HCT116 (cell line): ENCODE measurements around the gene CCDC191. TPM values are rescaled to one million over a fixed set of nuclear protein-coding genes. Genes with fewer than 3 reads are reported as not detected.

Source experiments
- ATAC-seq: fragments of 200-7000 bp; cut with Tn5 transposase; 2 replicates; pipeline ENCODE4 v1.9.1; 2020; ENCODE audit warnings: mild to moderate bottlenecking, moderate library complexity
- BruUV-seq: library from RNA; stranded (reverse); fragments of 400-500 nt; replicated peaks from 2 replicates; lab custom pipeline; 2021; lab: Mats Ljungman, UMichigan
- CTCF ChIA-PET: fragments of 300-600 bp; sonication (Branson Sonifier 250); formaldehyde crosslinking; loops from one replicate; lab custom pipeline; 2021; ENCODE audit warnings: antibody characterized with exemption; lab: Charles Lee
- POLR2A ChIA-PET: fragments of 300-600, 350-600 bp; sonication (Branson Sonifier 250); formaldehyde crosslinking; loops from one replicate; lab custom pipeline; 2021; ENCODE audit warnings: antibody characterized with exemption; lab: Charles Lee
- RAD21 ChIA-PET, 2 experiments: fragments of 300-600 bp; sonication (Branson Sonifier 250); formaldehyde crosslinking; loops; one replicate each; lab custom pipeline; 2023; ENCODE audit warnings: low total read pairs in 2 of 2; ENCODE audit not compliant: uncharacterized antibody in 2 of 2, unreplicated experiment in 2 of 2, low non-redundant PET in 1 of 2; lab: Charles Lee
- DNase-seq: peaks from one replicate; pipeline ENCODE4 v3.0.0-alpha.2; 2010; ENCODE audit warnings: low read depth, low spot score
- H2AFZ ChIP-seq: fragments of 200-600 bp; shearing (Covaris generic), sonication (generic); 2 replicates; pipeline ENCODE4 v1.6.1; 2017; ENCODE audit warnings: low read depth, mixed run types, mixed read lengths, antibody characterized with exemption, low read length; ENCODE audit not compliant: poor library complexity, severe bottlenecking
- H3K27ac ChIP-seq: 2 replicates; pipeline ENCODE4 v1.5.1; 2012; ENCODE audit warnings: low read depth, low read length
- H3K27me3 ChIP-seq: fragments of 200-600 bp; sonication (generic); 2 replicates; pipeline ENCODE4 v1.6.1; 2016; ENCODE audit warnings: mixed run types, low read length, mixed read lengths; ENCODE audit not compliant: insufficient read depth
- H3K36me3 ChIP-seq, 2 experiments: fragments of 200-500 bp in 1 of 2; fragments of 200-600 bp in 1 of 2; sonication (Bioruptor generic) in 1 of 2; sonication (generic) in 1 of 2; 2 replicates each; pipeline versions ENCODE4 v1.5.1 to v1.6.1; 2014 to 2016; ENCODE audit warnings: low read length in 2 of 2, inconsistent platforms in 1 of 2, mixed read lengths in 1 of 2, mixed run types in 1 of 2; ENCODE audit not compliant: insufficient read depth in 2 of 2, control insufficient read depth in 1 of 2
- H3K4me1 ChIP-seq, 2 experiments: fragments of 200-600 bp in 1 of 2; sonication (generic) in 1 of 2; 2 replicates each; pipeline versions ENCODE4 v1.5.1 to v1.6.1; 2012 to 2017; ENCODE audit warnings: low read length in 2 of 2, inconsistent platforms in 1 of 2, mild to moderate bottlenecking in 1 of 2, mixed read lengths in 1 of 2, mixed run types in 1 of 2, moderate library complexity in 1 of 2; ENCODE audit not compliant: insufficient read depth in 2 of 2, control insufficient read depth in 1 of 2
- H3K4me2 ChIP-seq: fragments of 200-600 bp; sonication (generic); 2 replicates; pipeline ENCODE4 v1.6.1; 2017; ENCODE audit warnings: mixed run types, low read length, mixed read lengths
- H3K4me3 ChIP-seq, 2 experiments: fragments of 200-600 bp in 1 of 2; sonication (generic) in 1 of 2; replicated peaks in 1 of 2; 2 replicates each; pipeline ENCODE4 v1.5.1; 2011 to 2016; ENCODE audit warnings: low read length in 2 of 2, control low read depth in 1 of 2, low read depth in 1 of 2, mild to moderate bottlenecking in 1 of 2, mixed read lengths in 1 of 2, mixed run types in 1 of 2
- H3K79me2 ChIP-seq: fragments of 200-600 bp; sonication (generic); 2 replicates; pipeline ENCODE4 v1.6.1; 2017; ENCODE audit warnings: mild to moderate bottlenecking, mixed run types, low read length, moderate library complexity, mixed read lengths; ENCODE audit not compliant: insufficient read depth
- H3K9ac ChIP-seq: fragments of 200-600 bp; sonication (generic); 2 replicates; pipeline ENCODE4 v1.6.1; 2016; ENCODE audit warnings: low read length, mixed read lengths
- H3K9me2 ChIP-seq: fragments of 200-600 bp; sonication (generic), shearing (Covaris generic); 2 replicates; pipeline ENCODE4 v1.6.1; 2017; ENCODE audit warnings: mixed run types, mild to moderate bottlenecking, moderate library complexity; ENCODE audit not compliant: insufficient read depth
- H3K9me3 ChIP-seq, 2 experiments: fragments of 200-500 bp in 1 of 2; fragments of 200-600 bp in 1 of 2; sonication (Bioruptor generic) in 1 of 2; sonication (generic) in 1 of 2; 2 replicates each; pipeline ENCODE4 v1.6.1; 2014 to 2017; ENCODE audit warnings: low read length in 2 of 2, mixed read lengths in 2 of 2, inconsistent platforms in 1 of 2, low read depth in 1 of 2, mild to moderate bottlenecking in 1 of 2, mixed run types in 1 of 2, moderate library complexity in 1 of 2; ENCODE audit not compliant: control insufficient read depth in 1 of 2, insufficient read depth in 1 of 2
- H4K20me1 ChIP-seq: fragments of 200-600 bp; sonication (generic), shearing (Covaris generic); 2 replicates; pipeline ENCODE4 v1.6.1; 2017; ENCODE audit warnings: mixed run types, mild to moderate bottlenecking, moderate library complexity; ENCODE audit not compliant: insufficient read depth
- CBX3 ChIP-seq: IDR thresholded peaks from 2 replicates; pipeline ENCODE4 v1.6.1; 2012; ENCODE audit warnings: low read depth
- CEBPB ChIP-seq: IDR thresholded peaks from 2 replicates; pipeline ENCODE4 v1.6.1; 2012; ENCODE audit warnings: low read depth
- ELF1 ChIP-seq: IDR thresholded peaks from 2 replicates; pipeline ENCODE4 v1.6.1; 2012; ENCODE audit warnings: low read depth, borderline replicate concordance
- EZH2 ChIP-seq: fragments of 200-600 bp; sonication (generic); IDR thresholded peaks from 2 replicates; pipeline ENCODE4 v1.6.1; 2017; ENCODE audit warnings: antibody characterized with exemption, mixed run types
- EZH2phosphoT487 ChIP-seq: fragments of 200-600 bp; IDR thresholded peaks from 2 replicates; pipeline ENCODE4 v1.6.1; 2018; ENCODE audit warnings: antibody characterized with exemption, borderline replicate concordance
- FOSL1 ChIP-seq: IDR thresholded peaks from 2 replicates; pipeline ENCODE4 v1.6.1; 2012; ENCODE audit warnings: low read depth
- JUND ChIP-seq: IDR thresholded peaks from 2 replicates; pipeline ENCODE4 v1.6.1; 2012
- POLR2A ChIP-seq: IDR thresholded peaks from 2 replicates; pipeline ENCODE4 v1.7.0; 2011; ENCODE audit warnings: borderline replicate concordance; ENCODE audit not compliant: insufficient read depth, insufficient read length; ENCODE audit errors: extremely low read depth
- POLR2AphosphoS5 ChIP-seq: IDR thresholded peaks from 2 replicates; pipeline ENCODE4 v1.6.1; 2011; ENCODE audit warnings: mild to moderate bottlenecking, low read depth, low read length, moderate library complexity
- RAD21 ChIP-seq: IDR thresholded peaks from 2 replicates; pipeline ENCODE4 v1.6.1; 2012; ENCODE audit warnings: low read depth, mild to moderate bottlenecking
- SIN3A ChIP-seq: IDR thresholded peaks from 2 replicates; pipeline ENCODE4 v1.6.1; 2012; ENCODE audit warnings: low read depth
- SP1 ChIP-seq: IDR thresholded peaks from 2 replicates; pipeline ENCODE4 v1.6.1; 2012; ENCODE audit warnings: low read depth
- TCF7L2 ChIP-seq: IDR thresholded peaks from 2 replicates; pipeline ENCODE4 v1.7.0; 2011; ENCODE audit warnings: borderline replicate concordance, inconsistent platforms; ENCODE audit not compliant: insufficient read depth, insufficient read length; ENCODE audit errors: extremely low read depth
- YY1 ChIP-seq: IDR thresholded peaks from 2 replicates; pipeline ENCODE4 v1.6.1; 2011; ENCODE audit warnings: low read length, low read depth, moderate library complexity, mild to moderate bottlenecking; ENCODE audit not compliant: insufficient replicate concordance; ENCODE audit errors: extremely low read depth
- ZFX ChIP-seq: fragments of 450-650 bp; IDR thresholded peaks from 2 replicates; pipeline ENCODE4 v1.6.1; 2017
- ZNF274 ChIP-seq: fragments of 200-500 bp; sonication (Bioruptor generic); IDR thresholded peaks from 2 replicates; pipeline ENCODE4 v1.6.1; 2014; ENCODE audit warnings: mild to moderate bottlenecking, low read depth, low read length, inconsistent platforms
- intact Hi-C: fragments of 100-400 bp; cut with micrococcal nuclease; formaldehyde crosslinking; loops from 2 replicates; pipeline ENCODE4 v1.10.0; 2022
- total RNA-seq: library from RNA; stranded (reverse); gene quantifications from one replicate; pipeline ENCODE4 v1.2.1, GENCODE V29; 2021; ENCODE audit not compliant: unreplicated experiment
- TF ChIP-seq, protein P1 (sequence below): IDR thresholded peaks from 2 replicates; pipeline ENCODE4 v1.6.1; 2012
- TF ChIP-seq, protein P2 (sequence below): IDR thresholded peaks from 2 replicates; pipeline ENCODE4 v1.6.1; 2012
- TF ChIP-seq, protein P3 (sequence below), 3 experiments: fragments of 200-600 bp in 1 of 3; sonication (generic) in 1 of 3; IDR thresholded peaks in 2 of 3; conservative IDR thresholded peaks in 1 of 3; 2 replicates each; pipeline ENCODE4 v1.5.1; 2012 to 2017; ENCODE audit warnings: low read depth in 2 of 3, low read length in 2 of 3, antibody characterized with exemption in 1 of 3, borderline replicate concordance in 1 of 3, control low read depth in 1 of 3, mild to moderate bottlenecking in 1 of 3, mixed read lengths in 1 of 3, mixed run types in 1 of 3, moderate library complexity in 1 of 3; ENCODE audit not compliant: insufficient read depth in 1 of 3

Gene CCDC191
- total RNA-seq, 1 experiment from 2014 or later, result 4.1 TPM

DNA sequence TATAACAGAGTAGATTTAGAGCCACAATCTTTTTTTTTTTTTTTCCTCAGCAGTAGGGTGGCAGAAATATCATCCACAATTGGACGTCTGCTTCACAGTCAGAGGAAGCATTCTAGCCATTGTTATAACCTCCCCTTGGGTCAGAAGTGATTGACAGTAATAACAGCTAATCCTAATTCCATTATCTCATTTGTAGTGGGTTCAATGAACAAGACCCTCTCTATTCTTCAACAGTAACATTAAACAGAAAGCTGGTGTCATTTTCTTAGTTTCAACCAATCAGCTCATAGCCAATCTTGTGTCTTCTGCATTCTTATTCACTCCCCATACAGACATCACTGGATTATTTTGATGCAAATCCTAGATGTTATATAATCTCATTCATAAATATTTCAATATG, 44.8 kb upstream of the CCDC191 start:
- ChIA-PET RAD21 (no interaction called here), POLR2A (no interaction called here)

DNA sequence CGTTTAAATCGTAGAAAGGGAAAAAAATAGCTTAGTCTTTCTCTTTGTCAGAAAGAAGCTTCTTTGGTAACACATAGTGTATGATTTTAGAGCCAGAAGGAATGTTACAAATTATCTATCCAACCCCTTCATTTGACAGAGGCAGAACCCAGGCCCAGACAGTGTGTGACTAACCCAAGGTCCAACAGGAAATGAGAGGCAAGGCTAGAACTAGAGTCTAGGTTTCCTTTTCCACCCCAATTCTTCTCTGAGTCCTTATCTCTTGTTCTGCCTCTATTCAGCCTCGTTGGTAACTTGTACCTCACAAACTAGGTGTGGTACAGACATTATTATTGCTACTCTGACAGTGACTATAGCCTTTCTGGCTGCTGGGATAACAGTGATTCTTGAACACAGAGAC, 39.5 kb upstream of the CCDC191 start:
- POLR2A ChIA-PET, result no interaction called here
- TF ChIP-seq YY1 (no peak), EZH2 (no peak), SP1 (no peak), ZFX (no peak), CBX3 (no peak), TCF7L2 (no peak), CEBPB (no peak), POLR2A (no peak), JUND (no peak), ELF1 (no peak), POLR2AphosphoS5 (no peak), SIN3A (no peak), FOSL1 (no peak)
- TF ChIP-seq, protein P1, sequence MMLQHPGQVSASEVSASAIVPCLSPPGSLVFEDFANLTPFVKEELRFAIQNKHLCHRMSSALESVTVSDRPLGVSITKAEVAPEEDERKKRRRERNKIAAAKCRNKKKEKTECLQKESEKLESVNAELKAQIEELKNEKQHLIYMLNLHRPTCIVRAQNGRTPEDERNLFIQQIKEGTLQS, result no peak
- TF ChIP-seq, protein P2, sequence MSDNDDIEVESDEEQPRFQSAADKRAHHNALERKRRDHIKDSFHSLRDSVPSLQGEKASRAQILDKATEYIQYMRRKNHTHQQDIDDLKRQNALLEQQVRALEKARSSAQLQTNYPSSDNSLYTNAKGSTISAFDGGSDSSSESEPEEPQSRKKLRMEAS, result no peak

More for the DNA sequence above, 44.8 kb upstream of the CCDC191 start:
- Histone ChIP-seq H3K79me2 (no peaks in the 10 kb centered on the region), H3K27ac (no peak overlapping the region), H3K4me1 (no peaks in the 10 kb centered on the region), H3K9ac (no peak overlapping the region), H3K36me3 (no peaks in the 10 kb centered on the region), H3K9me2 (no peaks in the 10 kb centered on the region), H3K9me3 (no peaks in the 10 kb centered on the region), H2AFZ (no peak overlapping the region), H3K4me2 (no peak overlapping the region), H3K27me3 (no peaks in the 10 kb centered on the region), H4K20me1 (no peaks in the 10 kb centered on the region), H3K4me3 (no peak overlapping the region)
- CTCF ChIA-PET, result no interaction called here
- no peak for ATAC-seq
- TF ChIP-seq POLR2A (no peak), EZH2phosphoT487 (no peak), ZNF274 (no peak), RAD21 (no peak)
- TF ChIP-seq, protein P3, sequence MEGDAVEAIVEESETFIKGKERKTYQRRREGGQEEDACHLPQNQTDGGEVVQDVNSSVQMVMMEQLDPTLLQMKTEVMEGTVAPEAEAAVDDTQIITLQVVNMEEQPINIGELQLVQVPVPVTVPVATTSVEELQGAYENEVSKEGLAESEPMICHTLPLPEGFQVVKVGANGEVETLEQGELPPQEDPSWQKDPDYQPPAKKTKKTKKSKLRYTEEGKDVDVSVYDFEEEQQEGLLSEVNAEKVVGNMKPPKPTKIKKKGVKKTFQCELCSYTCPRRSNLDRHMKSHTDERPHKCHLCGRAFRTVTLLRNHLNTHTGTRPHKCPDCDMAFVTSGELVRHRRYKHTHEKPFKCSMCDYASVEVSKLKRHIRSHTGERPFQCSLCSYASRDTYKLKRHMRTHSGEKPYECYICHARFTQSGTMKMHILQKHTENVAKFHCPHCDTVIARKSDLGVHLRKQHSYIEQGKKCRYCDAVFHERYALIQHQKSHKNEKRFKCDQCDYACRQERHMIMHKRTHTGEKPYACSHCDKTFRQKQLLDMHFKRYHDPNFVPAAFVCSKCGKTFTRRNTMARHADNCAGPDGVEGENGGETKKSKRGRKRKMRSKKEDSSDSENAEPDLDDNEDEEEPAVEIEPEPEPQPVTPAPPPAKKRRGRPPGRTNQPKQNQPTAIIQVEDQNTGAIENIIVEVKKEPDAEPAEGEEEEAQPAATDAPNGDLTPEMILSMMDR (IDR thresholded peaks at IDR 0.05 in 2 of 3, conservative IDR thresholded peaks at IDR 0.05 in 1 of 3; ENCODE audit: borderline replicate concordance in 1 of 3, insufficient read depth in 1 of 3, low read depth in 2 of 3, low read length in 2 of 3), result no peak
- intact Hi-C loops, result no loop called here
- no peak for DNase-seq
- no TSS peak for BruUV-seq

More for the DNA sequence above, 39.5 kb upstream of the CCDC191 start:
- Histone ChIP-seq H3K9ac (no peak overlapping the region), H2AFZ (no peak overlapping the region), H3K27me3 (no peaks in the 10 kb centered on the region), H3K9me2 (no peaks in the 10 kb centered on the region), H3K36me3 (no peaks in the 10 kb centered on the region), H4K20me1 (no peaks in the 10 kb centered on the region), H3K27ac (no peak overlapping the region), H3K4me1 (no peaks in the 10 kb centered on the region; a peak in 1 of 4 replicates), H3K79me2 (no peaks in the 10 kb centered on the region), H3K9me3 (no peaks in the 10 kb centered on the region), H3K4me3 (no peak overlapping the region), H3K4me2 (no peak overlapping the region)
- no peak for ATAC-seq
- CTCF ChIA-PET, result no interaction called here
- no TSS peak for BruUV-seq
- intact Hi-C loops, result no loop called here
- RAD21 ChIA-PET, result no interaction called here
- no peak for DNase-seq
